Heart left ventricle (tissue), 16 donors: Measurements from ENCODE around the gene DHRS7. TPM values are rescaled to one million over a fixed set of nuclear protein-coding genes. Genes with fewer than 3 reads are reported as not detected.

ENCODE experiments used
- ATAC-seq, 4 donors: fragments of 200-7000 bp; cut with Tn5 transposase; one replicate each; pipeline ENCODE4 v1.9.1; 2020 to 2022; ENCODE audit warnings: moderate library complexity in 4 of 4, mild to moderate bottlenecking in 3 of 4, moderate number of reproducible peaks in 1 of 4
- DNase-seq, 5 donors: peaks; one replicate each; pipeline ENCODE4 v3.0.0-alpha.2; 2020
- H3K27ac ChIP-seq, 12 donors: fragments of 200-600 bp; sonication (generic) in 4 of 12; one replicate each; pipeline versions ENCODE4 v1.5.0 to v1.8.0; 2016 to 2022; ENCODE audit warnings: mild to moderate bottlenecking in 2 of 12
- H3K27me3 ChIP-seq, 9 donors: fragments of 200-600 bp; sonication (generic) in 2 of 9; one replicate each; pipeline versions ENCODE4 v1.5.1 to v1.8.0; 2016 to 2022; ENCODE audit warnings: mild to moderate bottlenecking in 3 of 9
- H3K36me3 ChIP-seq, 9 donors: fragments of 200-600 bp; sonication (generic) in 2 of 9; one replicate each; pipeline versions ENCODE4 v1.5.0 to v1.8.0; 2018 to 2022; ENCODE audit warnings: mild to moderate bottlenecking in 2 of 9
- H3K4me1 ChIP-seq, 12 donors: fragments of 200-600 bp; sonication (generic) in 4 of 12; one replicate each; pipeline versions ENCODE4 v1.5.0 to v1.8.0; 2016 to 2022; ENCODE audit warnings: mild to moderate bottlenecking in 3 of 12
- H3K4me3 ChIP-seq, 12 donors: fragments of 200-600 bp; sonication (generic) in 4 of 12; one replicate each; pipeline versions ENCODE4 v1.5.0 to v1.8.0; 2017 to 2022; ENCODE audit warnings: mild to moderate bottlenecking in 9 of 12, moderate library complexity in 4 of 12
- H3K9me3 ChIP-seq, 12 donors: fragments of 200-600 bp; sonication (generic) in 4 of 12; one replicate each; pipeline versions ENCODE4 v1.5.0 to v1.8.0; 2016 to 2022; ENCODE audit warnings: mild to moderate bottlenecking in 1 of 12
- POLR2A ChIP-seq, 2 donors: fragments of 450-650 bp; IDR thresholded peaks; one replicate each; pipeline ENCODE4 v1.6.1; 2017; ENCODE audit warnings: antibody characterized with exemption in 2 of 2, mild to moderate bottlenecking in 2 of 2, moderate library complexity in 2 of 2
- WGBS, 4 donors: extraction: QIAGEN DNeasy Blood & Tissue Kit in 2 of 4; methylation state at CpG; one replicate each; pipeline versions ENCODE4 v1.1.5 to v1.1.7; 2013 to 2018; 5-methylcytosine and 5-hydroxymethylcytosine counted together
- intact Hi-C, 10 donors: fragments of 100-400 bp; cut with DNase I; formaldehyde crosslinking; loops; one replicate each; pipeline versions ENCODE4 v1.11.1 to v1.14.2; 2022
- polyA plus RNA-seq, 2 donors: library from polyadenylated mRNA; stranded (reverse); fragments of 200-250 nt; gene quantifications; one replicate each; pipeline ENCODE4 v1.2.3, GENCODE V29; 2013
- total RNA-seq, 9 donors: library from RNA; depleted of rRNA in 2 of 9; stranded (reverse); fragments of >200 nt in 2 of 9; fragmentation: NEBNext Ultra II Directional in 3 of 9; extraction: Animal tissue kit (Norgen Biotek cat#: 25700) in 3 of 9; gene quantifications; one replicate each; pipeline versions ENCODE4 v1.1.0 to v1.2.4, GENCODE V29; 2016 to 2023
- TF ChIP-seq, protein P1 (sequence below), 12 donors: fragments of 200-600 bp; sonication (generic) in 4 of 12; IDR thresholded peaks; one replicate each; pipeline versions ENCODE4 v1.5.0 to v1.8.0; 2018 to 2022; ENCODE audit warnings: antibody characterized with exemption in 12 of 12, mild to moderate bottlenecking in 5 of 12
- donor health status: ischemic (EF 13 %, LVEDD 7.1; RV severe dilation, severe dysfunction).
- donor health status: healthy with polysubstance abuse.
- donor health status: DM: no; HTN: yes; CAD: no.
- donor health status: DM: no; HTN: no; CAD: no.
- donor health status: ischemic (EF 25% LVEDD 6.9; RV normal size, moderate dysfunction).
- donor health status: ischemic (EF 25% LVEDD 5.7; RV mildly dilated, moderate dysfunction).
- donor health status: healthy.
- donor health status: DM: yes; HTN: yes; CAD: no.
- donor health status: ischemic (EF 35%, LVEDD 5.7; RV mildly dilated, moderate dysfunction).
- donor health status: nonischemic (EF 11% LVEDD 7.7; RV severe dilation, severe dysfunction).
- donor health status: DM: yes; HTN: yes; CAD: no.
- donor health status: PGD.
- donor health status: ischemic (EF 29% LVEDD 5.4; RV normal size, mild dysfunction).
- donor health status: nonischemic (EF 23%, LVEDD 6.1; RV moderate dilation, normal function).

DHRS7 gene
- total and polyA plus RNA-seq, 11 donors = 27.9 to 89.3 (median 40.5) TPM

DNA sequence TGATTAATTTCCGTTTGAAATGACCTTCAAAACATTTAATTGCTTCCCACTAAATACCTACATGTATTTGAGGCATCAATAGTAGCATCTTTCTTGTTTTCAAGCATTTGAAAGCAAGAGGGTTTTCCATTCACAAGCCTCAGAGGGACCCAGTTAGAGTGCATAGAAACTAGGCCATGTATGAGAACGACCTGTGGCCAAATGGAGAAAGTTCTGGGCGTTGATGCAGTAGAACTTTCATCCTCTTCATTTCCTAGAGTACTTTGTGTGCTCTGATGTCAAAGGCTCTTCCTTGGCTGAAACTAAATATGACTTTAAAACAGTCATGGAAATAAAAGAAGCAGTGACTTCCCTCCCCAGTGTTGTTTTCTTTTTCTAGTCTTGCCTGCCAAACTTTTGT lies 944 bp upstream of the DHRS7 start:
- Histone ChIP-seq H3K4me1 (peaks cover 0 to 46% (median 11%) of the 10 kb centered on the region in 12 donors), H3K27ac (peak overlapping the region; percentile 58 to 96 (median 90)), H3K9me3 (no peaks in the 10 kb centered on the region), H3K4me3 (peak overlapping the region in 4 of 12 donors; percentile 70 to 93 (median 79)), H3K27me3 (no peaks in the 10 kb centered on the region), H3K36me3 (no peaks in the 10 kb centered on the region)
- intact Hi-C loops = loop anchor here in 9 of 10 donors (5.0 to 10.0 kb wide), 7 partner anchors 71 to 681 kb away; partner anchors contain the start of genes PCNX4 (in 2 of the 9), JKAMP (in 1 of the 9) and L3HYPDH (in 1 of the 9)
- ATAC-seq (peak in 2 of 4 donors; percentile 18 to 24), DNase-seq (no peak)
- TF ChIP-seq, protein P1, sequence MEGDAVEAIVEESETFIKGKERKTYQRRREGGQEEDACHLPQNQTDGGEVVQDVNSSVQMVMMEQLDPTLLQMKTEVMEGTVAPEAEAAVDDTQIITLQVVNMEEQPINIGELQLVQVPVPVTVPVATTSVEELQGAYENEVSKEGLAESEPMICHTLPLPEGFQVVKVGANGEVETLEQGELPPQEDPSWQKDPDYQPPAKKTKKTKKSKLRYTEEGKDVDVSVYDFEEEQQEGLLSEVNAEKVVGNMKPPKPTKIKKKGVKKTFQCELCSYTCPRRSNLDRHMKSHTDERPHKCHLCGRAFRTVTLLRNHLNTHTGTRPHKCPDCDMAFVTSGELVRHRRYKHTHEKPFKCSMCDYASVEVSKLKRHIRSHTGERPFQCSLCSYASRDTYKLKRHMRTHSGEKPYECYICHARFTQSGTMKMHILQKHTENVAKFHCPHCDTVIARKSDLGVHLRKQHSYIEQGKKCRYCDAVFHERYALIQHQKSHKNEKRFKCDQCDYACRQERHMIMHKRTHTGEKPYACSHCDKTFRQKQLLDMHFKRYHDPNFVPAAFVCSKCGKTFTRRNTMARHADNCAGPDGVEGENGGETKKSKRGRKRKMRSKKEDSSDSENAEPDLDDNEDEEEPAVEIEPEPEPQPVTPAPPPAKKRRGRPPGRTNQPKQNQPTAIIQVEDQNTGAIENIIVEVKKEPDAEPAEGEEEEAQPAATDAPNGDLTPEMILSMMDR (IDR thresholded peaks at IDR 0.05) = no peak
- TF ChIP-seq POLR2A (IDR thresholded peaks at IDR 0.05) = no peak
- 48 to 66% (median 52%) methylated on average over 3 of the region's 3 CpGs for WGBS, 4 donors

DNA sequence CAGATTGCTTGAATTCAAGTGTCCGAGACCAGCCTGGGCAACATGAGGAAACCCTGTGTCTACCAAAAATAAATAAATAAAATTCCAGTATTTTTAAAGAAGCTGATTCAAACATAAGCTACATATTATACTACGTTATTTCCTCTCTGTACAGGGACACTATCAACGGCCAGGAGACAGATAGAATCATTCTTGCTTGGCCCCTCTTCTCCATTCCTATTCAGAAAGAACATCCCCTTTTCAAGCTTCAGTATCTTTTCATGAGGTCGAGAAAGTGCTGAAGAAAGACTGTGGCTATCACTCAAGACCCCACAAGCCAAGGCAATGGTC lies 314 bp upstream of the DHRS7 start:
- intact Hi-C loops = loop anchor here (1.0 to 10.0 kb wide), 11 partner anchors 71 to 681 kb away; partner anchors contain the start of genes PCNX4 (in 4 of the 10), JKAMP (in 1 of the 10), L3HYPDH (in 1 of the 10) and PPM1A (in 1 of the 10)
- Histone ChIP-seq H3K4me1 (peaks cover 0 to 48% (median 11%) of the 10 kb centered on the region in 12 donors), H3K9me3 (no peaks in the 10 kb centered on the region), H3K27ac (peak overlapping the region; percentile 58 to 96 (median 90)), H3K27me3 (no peaks in the 10 kb centered on the region), H3K36me3 (no peaks in the 10 kb centered on the region), H3K4me3 (peak overlapping the region in 11 of 12 donors; percentile 61 to 93 (median 78))
- TF ChIP-seq, protein P1 (IDR thresholded peaks at IDR 0.05) = no peak
- TF ChIP-seq POLR2A (IDR thresholded peaks at IDR 0.05) = no peak
- DNase-seq (no peak), ATAC-seq (peak in 1 of 4 donors; percentile 4)
- 2 to 7% (median 3%) methylated on average over 4 of the region's 4 CpGs for WGBS, 4 donors

DNA sequence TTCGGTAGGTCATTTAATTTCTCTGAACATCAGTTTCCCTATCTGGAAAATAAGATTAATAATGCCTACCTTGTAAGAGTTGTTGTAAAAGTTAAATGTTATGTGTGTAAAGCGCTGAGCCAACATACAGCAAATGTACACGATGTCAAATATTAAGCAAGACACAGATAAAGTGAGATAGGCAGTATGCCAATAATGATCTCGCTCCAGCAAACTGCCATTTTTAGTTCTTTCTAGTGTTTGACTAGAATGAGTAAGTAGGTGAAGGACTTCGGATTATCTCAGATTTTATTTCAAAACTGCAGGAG lies 840 bp downstream of the DHRS7 start:
- intact Hi-C loops = loop anchor here in 5 of 10 donors (2.0 to 10.0 kb wide), 5 partner anchors 70 to 680 kb away; partner anchors contain the start of genes JKAMP (in 1 of the 5), L3HYPDH (in 1 of the 5), PCNX4 (in 1 of the 5) and PPM1A (in 1 of the 5)

DNA sequence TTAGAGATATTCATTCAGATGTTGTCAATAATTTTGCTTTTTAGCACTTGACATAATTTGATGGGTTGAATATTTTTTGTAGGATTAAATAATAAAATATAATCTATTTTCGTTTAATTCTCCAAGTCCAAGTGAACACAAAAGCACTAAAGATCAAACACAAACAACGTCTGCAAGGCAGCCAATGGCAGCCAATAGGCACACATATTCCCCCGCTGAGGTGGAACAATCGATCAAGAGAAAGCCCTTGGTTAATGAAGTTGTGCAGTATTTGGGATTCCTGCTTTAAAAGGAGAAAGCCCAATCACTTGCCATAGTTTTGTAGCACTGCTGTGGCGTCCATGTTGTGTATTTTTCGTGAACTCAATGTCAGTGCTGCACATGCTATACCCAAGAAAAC lies 1.5 kb downstream of the DHRS7 start:
- 84 to 90% (median 87%) methylated on average over 6 of the region's 6 CpGs for WGBS, 4 donors
- Histone ChIP-seq H3K27ac (no peak overlapping the region), H3K27me3 (no peaks in the 10 kb centered on the region), H3K4me3 (peak overlapping the region in 6 of 12 donors; percentile 70 to 93 (median 78)), H3K9me3 (no peaks in the 10 kb centered on the region), H3K4me1 (peaks cover 0 to 54% (median 13%) of the 10 kb centered on the region in 12 donors), H3K36me3 (no peaks in the 10 kb centered on the region)
- intact Hi-C loops = loop anchor here in 5 of 10 donors (2.0 to 10.0 kb wide), 5 partner anchors 69 to 679 kb away; partner anchors contain the start of genes JKAMP (in 1 of the 5), L3HYPDH (in 1 of the 5), PCNX4 (in 1 of the 5) and PPM1A (in 1 of the 5)
- ATAC-seq (no peak), DNase-seq (no peak)
- TF ChIP-seq, protein P1 (IDR thresholded peaks at IDR 0.05) = no peak

More for the DNA sequence above, 840 bp downstream of the DHRS7 start:
- Histone ChIP-seq H3K36me3 (no peaks in the 10 kb centered on the region), H3K4me1 (peaks cover 0 to 54% (median 13%) of the 10 kb centered on the region in 12 donors), H3K27ac (peak overlapping the region; percentile 58 to 96 (median 90)), H3K4me3 (peak overlapping the region; percentile 61 to 93 (median 77)), H3K27me3 (no peaks in the 10 kb centered on the region), H3K9me3 (no peaks in the 10 kb centered on the region)
- 13 to 17% (median 14%) methylated on average over 5 of the region's 5 CpGs for WGBS, 4 donors
- ATAC-seq = no peak
- TF ChIP-seq, protein P1 (IDR thresholded peaks at IDR 0.05) = no peak
- TF ChIP-seq POLR2A (IDR thresholded peaks at IDR 0.05) = no peak
- DNase-seq = no peak
